ENCODE measurements around the gene RAB6A.

- TF ChIP-seq POLR2AphosphoS5 (IDR thresholded peaks at IDR 0.05; ENCODE audit: borderline replicate concordance, low read depth, low read length) = no peak
- TF ChIP-seq EZH2 (IDR thresholded peaks at IDR 0.05) = no peak
Observed at GRCh38 chr11:73632996-73633395, 127.9 kb downstream of the RAB6A start.
